ENCODE results near the gene MUSTN1. TPM values are rescaled to one million over a fixed set of nuclear protein-coding genes. Genes with fewer than 3 reads are reported as not detected.

MUSTN1 gene
- total RNA-seq, 2 experiments from 2014 or later = 0.28 to 1.7 TPM

- TF ChIP-seq CTCF (conservative IDR thresholded peaks at IDR 0.05; ENCODE audit: low read length) (no peak), EZH2phosphoT487 (IDR thresholded peaks at IDR 0.05; ENCODE audit: borderline replicate concordance, low read depth, low read length) (no peak)
- ChIA-PET CTCF (ENCODE audit: unreplicated experiment) (no interaction called here), POLR2A (interaction anchor here (0.6 to 1.0 kb wide), 2 partner anchors 69 to 528 kb away, joined by 4 to 5 read pairs; no protein-coding TSS in a partner anchor)
- no peak for DNase-seq (ENCODE audit: low spot score)
- Histone ChIP-seq H3K4me3 (ENCODE audit: low read depth, low read length, poor library complexity, severe bottlenecking) (no peak overlapping the region), H3K27ac (ENCODE audit: low read depth, low read length, poor library complexity, severe bottlenecking) (no peak overlapping the region), H3K4me1 (ENCODE audit: insufficient read depth, low read length, poor library complexity, severe bottlenecking) (no peaks in the 10 kb centered on the region), H3K79me2 (ENCODE audit: insufficient read depth, low read depth, low read length) (no peaks in the 10 kb centered on the region), H3K36me3 (ENCODE audit: insufficient read depth, low read length) (no peaks in the 10 kb centered on the region), H3K9me2 (ENCODE audit: insufficient read depth, low read length) (no peaks in the 10 kb centered on the region), H3K4me2 (ENCODE audit: low read length) (no peak overlapping the region), H3K9me3 (ENCODE audit: low read length) (no peaks in the 10 kb centered on the region), H2AFZ (ENCODE audit: low read length) (no peak overlapping the region), H4K20me1 (ENCODE audit: insufficient read depth, low read length) (no peaks in the 10 kb centered on the region)
- intact Hi-C loops (cut with micrococcal nuclease; ENCODE audit: unreplicated experiment) = no loop called here
- BruUV-seq (replicated peaks) = no TSS peak
Measured at GRCh38 chr3:52787246-52787645, 47.6 kb downstream of the MUSTN1 start.

- Histone ChIP-seq H3K27ac (ENCODE audit: low read depth, low read length, poor library complexity, severe bottlenecking) (no peak overlapping the region), H3K9me3 (ENCODE audit: low read length) (no peaks in the 10 kb centered on the region), H4K20me1 (ENCODE audit: insufficient read depth, low read length) (no peaks in the 10 kb centered on the region), H3K4me2 (ENCODE audit: low read length) (no peak overlapping the region), H3K79me2 (ENCODE audit: insufficient read depth, low read depth, low read length) (no peaks in the 10 kb centered on the region), H3K4me1 (ENCODE audit: insufficient read depth, low read length, poor library complexity, severe bottlenecking) (no peaks in the 10 kb centered on the region), H3K9me2 (ENCODE audit: insufficient read depth, low read length) (no peaks in the 10 kb centered on the region), H2AFZ (ENCODE audit: low read length) (no peak overlapping the region), H3K36me3 (ENCODE audit: insufficient read depth, low read length) (no peaks in the 10 kb centered on the region), H3K4me3 (ENCODE audit: low read depth, low read length, poor library complexity, severe bottlenecking) (no peak overlapping the region)
- no peak for TF ChIP-seq CTCF (conservative IDR thresholded peaks at IDR 0.05; ENCODE audit: low read length)
- no peak for TF ChIP-seq EZH2phosphoT487 (IDR thresholded peaks at IDR 0.05; ENCODE audit: borderline replicate concordance, low read depth, low read length)
- BruUV-seq (replicated peaks) = no TSS peak
- intact Hi-C loops (cut with micrococcal nuclease; ENCODE audit: unreplicated experiment) = no loop called here
- no peak for DNase-seq (ENCODE audit: low spot score)
- ChIA-PET POLR2A (no interaction called here), CTCF (ENCODE audit: unreplicated experiment) (no interaction called here)
Measured at GRCh38 chr3:52786330-52787215, 48.2 kb downstream of the MUSTN1 start.

DNA sequence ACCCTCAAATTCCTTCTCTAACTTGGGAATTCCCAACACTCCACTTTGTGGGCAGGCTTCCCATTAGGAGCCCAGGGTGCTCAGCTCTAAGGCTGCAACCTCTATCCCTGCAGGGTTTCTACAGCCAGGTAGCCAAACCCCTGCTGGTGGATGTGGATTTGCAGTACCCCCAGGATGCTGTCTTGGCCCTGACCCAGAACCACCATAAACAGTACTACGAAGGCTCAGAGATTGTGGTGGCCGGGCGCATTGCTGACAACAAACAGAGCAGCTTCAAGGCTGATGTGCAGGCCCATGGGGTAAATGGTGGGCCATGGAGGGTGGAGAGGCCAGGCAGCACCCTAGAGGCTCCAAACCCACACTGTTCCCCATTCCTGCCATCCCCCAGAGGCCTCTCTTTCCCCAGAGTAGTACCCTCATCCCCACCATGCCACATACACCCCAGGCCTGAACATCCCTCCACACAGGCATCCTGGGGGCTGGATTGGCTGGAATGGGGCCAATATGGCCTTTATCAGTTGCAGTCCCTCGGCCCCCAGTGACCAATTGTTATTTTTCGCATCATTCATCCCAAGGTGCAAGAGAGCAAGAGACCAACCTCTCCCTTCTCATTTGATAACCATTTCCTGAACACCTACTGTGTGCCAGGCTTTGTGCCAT, 49.8 kb downstream of the MUSTN1 start:
- H3K4me2 ChIP-seq (ENCODE audit: low read length) = no peak overlapping the region
- H3K4me1 ChIP-seq (ENCODE audit: insufficient read depth, low read length, poor library complexity, severe bottlenecking) = no peaks in the 10 kb centered on the region
- no peak overlapping the region for H3K27ac ChIP-seq (ENCODE audit: low read depth, low read length, poor library complexity, severe bottlenecking)
- ChIA-PET CTCF (ENCODE audit: unreplicated experiment) (no interaction called here), POLR2A (no interaction called here)
- no peaks in the 10 kb centered on the region for H3K79me2 ChIP-seq (ENCODE audit: insufficient read depth, low read depth, low read length)
- H3K36me3 ChIP-seq (ENCODE audit: insufficient read depth, low read length) = no peaks in the 10 kb centered on the region
- no peak for DNase-seq (ENCODE audit: low spot score)
- H2AFZ ChIP-seq (ENCODE audit: low read length) = no peak overlapping the region
- no peak overlapping the region for H3K4me3 ChIP-seq (ENCODE audit: low read depth, low read length, poor library complexity, severe bottlenecking)
- H4K20me1 ChIP-seq (ENCODE audit: insufficient read depth, low read length) = no peaks in the 10 kb centered on the region
- H3K9me3 ChIP-seq (ENCODE audit: low read length) = no peaks in the 10 kb centered on the region
- TF ChIP-seq EZH2phosphoT487 (IDR thresholded peaks at IDR 0.05; ENCODE audit: borderline replicate concordance, low read depth, low read length) (no peak), CTCF (conservative IDR thresholded peaks at IDR 0.05; ENCODE audit: low read length) (no peak)
- intact Hi-C loops (cut with micrococcal nuclease; ENCODE audit: unreplicated experiment) = no loop called here
- no peaks in the 10 kb centered on the region for H3K9me2 ChIP-seq (ENCODE audit: insufficient read depth, low read length)
- BruUV-seq (replicated peaks) = no TSS peak

All from OCI-LY7 (cell line).